8988T (cell line): Measurements from ENCODE around the gene MPP1.

Experiments
- DNase-seq: peaks from one replicate; pipeline ENCODE4 v3.0.0; 2011

The MPP1 gene

DNA sequence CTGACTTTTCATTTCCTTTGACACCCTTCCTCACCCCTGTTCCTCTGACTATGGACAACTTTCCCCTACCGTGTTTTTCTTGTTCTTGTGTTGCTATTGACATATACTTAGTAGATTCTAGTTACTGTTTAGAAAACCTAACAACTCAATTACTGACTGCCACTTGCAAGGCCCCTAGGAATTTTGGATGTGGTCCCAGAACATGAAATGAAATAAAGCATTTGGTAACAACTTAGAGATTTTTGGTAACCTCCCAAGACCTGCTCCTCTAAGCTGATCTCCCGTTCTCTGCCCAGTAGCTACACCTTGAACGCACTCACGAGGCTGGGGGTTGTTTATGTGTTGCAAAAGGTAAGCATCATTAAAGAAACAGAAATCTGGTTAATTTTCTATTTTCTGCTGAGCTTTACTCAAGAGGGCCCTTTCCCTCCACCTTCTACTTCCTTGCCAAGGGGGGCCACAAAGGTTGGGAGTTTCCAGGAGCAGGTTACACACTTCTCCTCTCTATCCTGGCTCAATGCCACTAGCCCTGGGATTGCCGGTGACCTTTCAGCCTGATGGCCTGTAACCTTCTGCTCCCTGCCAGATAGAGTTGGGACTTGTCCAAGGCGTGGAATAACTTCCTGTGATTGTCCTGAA, 74.9 kb downstream of the MPP1 start:
- no peak for DNase-seq

DNA sequence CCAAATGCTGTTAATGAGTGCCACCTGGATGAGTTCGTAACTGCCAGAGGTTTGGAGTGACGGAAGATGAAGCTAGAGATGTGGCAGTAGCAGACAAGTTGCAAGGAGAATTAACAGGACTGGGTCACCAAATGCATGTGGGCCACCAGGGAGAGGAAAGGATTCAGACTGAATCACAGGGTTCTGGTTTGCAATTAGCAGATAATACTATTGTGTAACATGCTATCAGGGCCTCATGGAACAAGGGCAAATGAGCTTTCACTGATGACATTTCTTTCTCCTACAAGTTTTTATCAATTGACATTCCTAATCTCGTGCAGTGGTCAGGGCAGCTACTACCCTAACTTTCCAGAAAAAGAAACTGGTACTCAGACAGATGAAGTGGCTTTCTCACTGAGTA, 75.8 kb downstream of the MPP1 start:
- DNase-seq: no peak
